CD14-positive monocyte (primary cell): ENCODE data around the gene CENPQ. TPM values are rescaled to one million over a fixed set of nuclear protein-coding genes. Genes with fewer than 3 reads are reported as not detected.

Experiments
- DNase-seq, 3 donors: peaks; one replicate each; pipeline ENCODE4 v3.0.0-alpha.2; 2011 to 2022
- H2AFZ ChIP-seq: 2 replicates; pipeline ENCODE4 v1.6.0; 2012; ENCODE audit warnings: mild to moderate bottlenecking, low read depth, low read length, inconsistent platforms; ENCODE audit not compliant: insufficient read depth, poor library complexity, severe bottlenecking
- H3K27ac ChIP-seq, 2 donors: 1 replicate in 1 of 2; 2 replicates in 1 of 2; pipeline ENCODE4 v1.5.1; 2012 to 2013; ENCODE audit warnings: low read length in 2 of 2, control low read depth in 1 of 2, inconsistent platforms in 1 of 2, low read depth in 1 of 2, mild to moderate bottlenecking in 1 of 2
- H3K27me3 ChIP-seq, 2 donors: one replicate each; pipeline versions ENCODE4 v1.6.0 to v1.6.1; 2011 to 2013; ENCODE audit warnings: low read length in 2 of 2; ENCODE audit not compliant: control insufficient read depth in 2 of 2, insufficient read depth in 2 of 2
- H3K36me3 ChIP-seq, 2 donors: replicated peaks in 1 of 2; 1 replicate in 1 of 2; 2 replicates in 1 of 2; pipeline versions ENCODE4 v1.5.1 to v1.6.1; 2012 to 2013; ENCODE audit warnings: low read length in 2 of 2, control low read depth in 1 of 2, inconsistent platforms in 1 of 2, mild to moderate bottlenecking in 1 of 2; ENCODE audit not compliant: insufficient read depth in 2 of 2, control insufficient read depth in 1 of 2
- H3K4me1 ChIP-seq, 2 donors: 1 replicate in 1 of 2; 2 replicates in 1 of 2; pipeline versions ENCODE4 v1.5.1 to v1.6.1; 2012 to 2013; ENCODE audit warnings: low read length in 2 of 2, control low read depth in 1 of 2, inconsistent platforms in 1 of 2, mild to moderate bottlenecking in 1 of 2, moderate library complexity in 1 of 2; ENCODE audit not compliant: insufficient read depth in 2 of 2, control insufficient read depth in 1 of 2
- H3K4me2 ChIP-seq: replicated peaks from 2 replicates; pipeline ENCODE3; 2012; ENCODE audit warnings: low read length, moderate library complexity, mild to moderate bottlenecking; ENCODE audit not compliant: poor library complexity, severe bottlenecking; ENCODE audit errors: extremely low read depth
- H3K4me3 ChIP-seq, 3 experiments: fragments of 200-600 bp in 1 of 3; sonication (generic) in 1 of 3; replicated peaks in 1 of 3; 1 replicate in 2 of 3; 2 replicates in 1 of 3; pipeline ENCODE4 v1.5.1; 2011 to 2013; ENCODE audit warnings: low read length in 3 of 3, mild to moderate bottlenecking in 3 of 3, control low read depth in 2 of 3, low read depth in 2 of 3, inconsistent platforms in 1 of 3, moderate library complexity in 1 of 3
- H3K79me2 ChIP-seq: 2 replicates; pipeline ENCODE4 v1.6.0; 2012; ENCODE audit warnings: mild to moderate bottlenecking, control low read depth, inconsistent platforms, low read length, moderate library complexity; ENCODE audit not compliant: insufficient read depth
- H3K9ac ChIP-seq: 2 replicates; pipeline ENCODE4 v1.6.0; 2017; ENCODE audit warnings: low read length, mild to moderate bottlenecking; ENCODE audit not compliant: insufficient read depth, poor library complexity, severe bottlenecking
- H3K9me3 ChIP-seq, 2 donors: replicated peaks in 1 of 2; 1 replicate in 1 of 2; 2 replicates in 1 of 2; pipeline versions ENCODE4 v1.5.1 to v1.6.1; 2012 to 2013; ENCODE audit warnings: low read length in 2 of 2, control low read depth in 1 of 2; ENCODE audit not compliant: control insufficient read depth in 1 of 2, insufficient read depth in 1 of 2
- H4K20me1 ChIP-seq: 2 replicates; pipeline ENCODE4 v1.6.0; 2012; ENCODE audit warnings: mild to moderate bottlenecking, low read length, control low read depth, moderate library complexity; ENCODE audit not compliant: insufficient read depth
- H3K27ac Mint-ChIP-seq, 7 donors: one replicate each; pipeline ENCODE4 v1.8.0; 2020; ENCODE audit warnings: mild to moderate bottlenecking in 7 of 7, mixed read lengths in 7 of 7, moderate library complexity in 6 of 7, inconsistent platforms in 2 of 7
- H3K27me3 Mint-ChIP-seq, 3 donors: one replicate each; pipeline ENCODE4 v1.8.0; 2021 to 2022; ENCODE audit warnings: low read depth in 3 of 3, mild to moderate bottlenecking in 3 of 3, mixed read lengths in 3 of 3, moderate library complexity in 3 of 3, inconsistent platforms in 1 of 3
- H3K36me3 Mint-ChIP-seq, 2 donors: one replicate each; pipeline ENCODE4 v1.8.0; 2020; ENCODE audit warnings: mixed read lengths in 2 of 2, inconsistent platforms in 1 of 2, mild to moderate bottlenecking in 1 of 2
- H3K4me1 Mint-ChIP-seq: one replicate; pipeline ENCODE4 v1.8.0; 2020; ENCODE audit warnings: mild to moderate bottlenecking, mixed read lengths
- H3K4me3 Mint-ChIP-seq, 2 donors: one replicate each; pipeline ENCODE4 v1.8.0; 2020; ENCODE audit warnings: mild to moderate bottlenecking in 2 of 2, mixed read lengths in 2 of 2, moderate library complexity in 1 of 2
- H3K9me3 Mint-ChIP-seq, 7 donors: one replicate each; pipeline ENCODE4 v1.8.0; 2020 to 2022; ENCODE audit warnings: mixed read lengths in 7 of 7, mild to moderate bottlenecking in 6 of 7, moderate library complexity in 6 of 7, inconsistent platforms in 2 of 7
- CTCF ChIP-seq: fragments of 200-600 bp; IDR thresholded peaks from one replicate; pipeline ENCODE4 v1.8.0; 2022; ENCODE audit warnings: antibody characterized with exemption, mild to moderate bottlenecking
- WGBS: methylation state at CpG from one replicate; pipeline ENCODE4 v1.1.5; 2013; ENCODE audit warnings: missing lambda C conversion rate; ENCODE audit not compliant: insufficient coverage; 5-methylcytosine and 5-hydroxymethylcytosine counted together
- intact Hi-C, 2 donors: fragments of 100-400 bp; cut with micrococcal nuclease; formaldehyde crosslinking; loops; one replicate each; pipeline versions ENCODE4 v1.15.0 to v1.15.1; 2023
- polyA plus RNA-seq, 3 donors: library from polyadenylated mRNA; depleted of rRNA in 1 of 3; unstranded in 2 of 3; stranded (reverse) in 1 of 3; fragments of 300-500 nt in 2 of 3; fragments of >200 nt in 1 of 3; fragmentation: Illumina TruSeq in 2 of 3; gene quantifications; 1 replicate in 2 of 3; 2 replicates in 1 of 3; pipeline ENCODE4 v1.2.3, GENCODE V29; 2012 to 2021

CENPQ gene
- polyA plus RNA-seq, 3 donors, result 0.87 to 3.3 (median 3.0) TPM

GRCh38 chr6:49416195-49416594, 47.0 kb upstream of the CENPQ start:
- no peak for TF ChIP-seq CTCF
- no peak overlapping the region for H3K4me3 ChIP-seq
- Mint-ChIP-seq H3K4me1 (no peaks in the 10 kb centered on the region), H3K27ac (no peak overlapping the region), H3K4me3 (no peak overlapping the region), H3K9me3 (no peaks in the 10 kb centered on the region), H3K27me3 (peaks cover 0 to 3% (median 1%) of the 10 kb centered on the region in 3 donors), H3K36me3 (no peaks in the 10 kb centered on the region)
- no peak overlapping the region for H3K4me2 ChIP-seq
- 95% methylated on average over 3 of the region's 4 CpGs for WGBS
- H3K9ac ChIP-seq, result no peak overlapping the region
- no peaks in the 10 kb centered on the region for H3K9me3 ChIP-seq
- H3K36me3 ChIP-seq, result no peaks in the 10 kb centered on the region
- H3K27me3 ChIP-seq, result no peaks in the 10 kb centered on the region
- no peak overlapping the region for H3K27ac ChIP-seq
- no peaks in the 10 kb centered on the region for H3K4me1 ChIP-seq
- no peaks in the 10 kb centered on the region for H3K79me2 ChIP-seq
- H4K20me1 ChIP-seq, result no peaks in the 10 kb centered on the region
- intact Hi-C loops, result no loop called here
- no peak overlapping the region for H2AFZ ChIP-seq
- DNase-seq, result no peak

GRCh38 chr6:49423817-49424216, 39.4 kb upstream of the CENPQ start:
- Histone ChIP-seq H3K9ac (no peak overlapping the region), H3K9me3 (no peaks in the 10 kb centered on the region), H4K20me1 (no peaks in the 10 kb centered on the region), H3K27ac (no peak overlapping the region), H2AFZ (no peak overlapping the region), H3K27me3 (no peaks in the 10 kb centered on the region), H3K4me2 (no peak overlapping the region), H3K36me3 (no peaks in the 10 kb centered on the region), H3K4me1 (no peaks in the 10 kb centered on the region), H3K79me2 (no peaks in the 10 kb centered on the region), H3K4me3 (no peak overlapping the region)
- Mint-ChIP-seq H3K27ac (no peak overlapping the region), H3K9me3 (peaks cover 0 to 1% (median 0%) of the 10 kb centered on the region in 7 donors), H3K27me3 (peaks cover 0 to 1% (median 0%) of the 10 kb centered on the region in 3 donors), H3K4me3 (no peak overlapping the region), H3K4me1 (peaks cover 2% of the 10 kb centered on the region), H3K36me3 (no peaks in the 10 kb centered on the region)
- WGBS, result no CpG with 5 or more reads among the region's 1 CpG
- intact Hi-C loops, result no loop called here
- TF ChIP-seq CTCF, result no peak
- DNase-seq, result no peak
